HG03108 (cell line): ENCODE data around the gene PLEKHB1.

Experiments used
- ATAC-seq: cut with Tn5 transposase; IDR thresholded peaks from one replicate; pipeline ENCODE4 v1.9.1; 2021; ENCODE audit warnings: moderate library complexity; ENCODE audit not compliant: unreplicated experiment

Gene PLEKHB1

DNA sequence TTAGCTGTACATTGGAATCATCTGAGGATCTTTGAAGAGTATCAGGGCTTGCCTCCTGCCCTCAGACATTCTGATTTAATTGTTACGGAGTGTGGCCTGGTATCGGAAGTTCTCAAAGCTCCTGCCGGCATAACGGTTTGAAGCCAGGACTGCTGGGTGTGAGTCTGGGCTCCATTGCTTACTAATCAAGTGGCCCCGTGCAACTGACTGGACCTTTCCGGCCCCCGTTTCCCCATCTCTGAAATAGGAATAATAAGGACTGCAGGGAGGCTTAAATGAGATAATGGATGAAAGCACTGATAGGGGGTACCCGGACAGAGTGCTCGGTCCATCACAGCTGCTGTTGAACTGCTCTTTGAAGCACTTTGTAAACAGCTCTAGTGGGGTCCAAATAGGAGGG is 1.7 kb downstream of the PLEKHB1 start:
- no peak for ATAC-seq

GRCh38 chr11:73648571-73649046 is 2.2 kb downstream of the PLEKHB1 start:
- ATAC-seq: no peak

DNA sequence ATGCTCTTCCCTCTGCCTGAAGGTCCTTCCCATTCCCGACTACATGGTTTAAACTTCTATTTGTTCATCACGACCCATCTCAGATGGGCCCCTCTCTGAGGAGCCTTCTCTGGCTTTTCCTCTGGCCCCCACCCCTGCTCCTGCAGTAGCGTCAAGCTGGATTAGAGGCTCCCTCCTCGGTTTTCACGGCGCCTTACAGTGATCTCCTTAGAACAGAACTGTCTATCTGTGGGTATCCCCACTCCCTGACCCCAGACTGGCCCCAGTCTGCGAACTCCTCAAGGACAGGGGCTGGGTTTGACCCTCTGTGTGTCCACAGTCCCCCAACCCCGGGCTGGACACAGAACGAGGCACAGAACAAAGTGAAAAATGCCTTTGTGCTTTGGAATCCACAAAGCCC is 2.8 kb downstream of the PLEKHB1 start:
- ATAC-seq: no peak

DNA sequence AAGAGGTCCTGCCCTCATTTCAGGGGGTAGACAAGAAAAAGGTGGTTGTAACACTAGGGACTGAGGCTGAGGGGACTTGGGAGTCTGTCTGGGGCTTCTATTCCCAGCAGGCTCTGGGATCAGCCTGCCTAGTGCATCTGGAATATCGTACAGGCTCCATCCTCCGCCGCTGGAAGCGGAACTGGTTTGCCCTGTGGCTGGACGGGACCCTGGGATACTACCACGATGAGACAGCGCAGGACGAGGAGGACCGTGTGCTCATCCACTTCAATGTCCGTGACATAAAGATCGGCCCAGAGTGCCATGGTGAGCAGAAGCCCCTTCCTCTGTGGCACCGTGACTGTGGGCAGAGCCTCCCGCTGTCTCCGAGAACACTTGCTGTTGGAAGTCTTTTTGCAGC is 4.0 kb downstream of the PLEKHB1 start:
- no peak for ATAC-seq

DNA sequence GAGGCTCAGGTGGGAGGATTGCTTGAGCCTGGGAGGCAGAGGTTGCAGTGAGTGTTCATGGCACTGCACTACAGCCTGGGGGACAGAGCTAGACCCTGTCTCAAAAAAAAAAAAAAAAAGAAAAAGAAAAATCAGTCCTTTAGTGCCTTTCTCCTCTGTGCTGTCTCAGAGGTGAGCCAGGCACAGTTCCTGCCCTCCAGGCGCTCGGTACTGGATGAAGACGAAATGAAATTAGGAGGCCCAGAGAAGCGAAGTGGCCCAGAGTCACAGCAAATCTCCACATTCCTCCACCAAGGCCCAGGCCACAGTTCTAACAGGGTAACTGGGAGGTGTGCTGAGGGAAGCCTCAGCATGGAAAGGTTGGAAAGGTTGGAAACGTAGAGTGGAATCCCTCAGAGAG is 4.9 kb downstream of the PLEKHB1 start:
- ATAC-seq: no peak

GRCh38 chr11:73651661-73652045 is 5.3 kb downstream of the PLEKHB1 start:
- no peak for ATAC-seq

DNA sequence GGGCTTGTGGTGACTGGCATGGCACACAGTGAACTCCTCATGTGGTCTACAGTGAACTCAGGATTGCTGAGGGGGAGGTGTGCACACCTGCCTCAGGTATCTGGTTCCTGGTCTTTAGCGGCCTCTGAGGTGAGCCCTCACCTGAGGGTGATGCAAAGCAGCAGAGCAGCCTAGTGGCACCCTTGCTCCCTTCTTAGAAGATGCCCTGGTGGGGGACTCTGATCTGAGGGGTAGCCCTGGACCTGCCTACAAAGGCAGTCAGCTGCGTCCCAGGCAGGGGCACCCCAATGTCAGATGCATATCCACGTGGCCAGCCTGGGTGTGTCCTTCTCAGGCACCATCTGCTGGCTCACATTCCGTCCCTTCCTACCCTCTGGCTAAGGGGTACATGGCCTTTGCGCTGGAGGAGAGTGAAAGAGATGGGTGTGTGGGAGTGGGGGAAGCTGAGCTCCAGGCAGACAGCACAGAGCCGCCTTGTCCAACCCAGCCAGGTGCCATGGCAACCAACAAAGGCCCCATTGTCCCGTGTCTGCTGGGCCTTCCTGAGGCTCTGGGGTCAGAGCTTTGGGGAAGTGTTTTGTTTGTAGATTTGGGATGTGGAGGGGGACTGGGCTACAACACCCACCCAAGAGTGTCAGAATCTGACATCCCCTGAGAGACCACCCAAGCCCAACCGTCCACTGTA is 5.8 kb downstream of the PLEKHB1 start:
- no peak for ATAC-seq

GRCh38 chr11:73652856-73653559 is 6.6 kb downstream of the PLEKHB1 start:
- no peak for ATAC-seq

DNA sequence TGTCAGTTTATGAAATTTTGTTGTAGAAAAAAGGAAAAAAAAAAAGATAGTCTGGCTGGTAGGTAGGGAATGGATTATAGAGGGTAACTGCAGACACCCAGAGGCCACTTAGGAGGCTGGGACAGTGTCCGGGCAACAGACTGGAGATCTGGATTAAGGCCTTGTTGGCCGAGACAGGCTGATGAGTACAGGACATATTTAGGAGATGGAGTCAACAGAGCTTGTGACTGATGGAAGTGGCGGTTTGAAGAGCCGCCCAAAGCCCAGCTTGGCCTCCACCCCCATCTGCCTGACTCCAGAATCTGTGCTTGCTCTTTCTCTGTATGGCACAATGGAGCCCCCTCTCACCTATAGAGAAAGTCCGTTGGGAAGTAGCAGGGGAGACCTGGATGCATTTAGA is 7.6 kb downstream of the PLEKHB1 start:
- no peak for ATAC-seq

DNA sequence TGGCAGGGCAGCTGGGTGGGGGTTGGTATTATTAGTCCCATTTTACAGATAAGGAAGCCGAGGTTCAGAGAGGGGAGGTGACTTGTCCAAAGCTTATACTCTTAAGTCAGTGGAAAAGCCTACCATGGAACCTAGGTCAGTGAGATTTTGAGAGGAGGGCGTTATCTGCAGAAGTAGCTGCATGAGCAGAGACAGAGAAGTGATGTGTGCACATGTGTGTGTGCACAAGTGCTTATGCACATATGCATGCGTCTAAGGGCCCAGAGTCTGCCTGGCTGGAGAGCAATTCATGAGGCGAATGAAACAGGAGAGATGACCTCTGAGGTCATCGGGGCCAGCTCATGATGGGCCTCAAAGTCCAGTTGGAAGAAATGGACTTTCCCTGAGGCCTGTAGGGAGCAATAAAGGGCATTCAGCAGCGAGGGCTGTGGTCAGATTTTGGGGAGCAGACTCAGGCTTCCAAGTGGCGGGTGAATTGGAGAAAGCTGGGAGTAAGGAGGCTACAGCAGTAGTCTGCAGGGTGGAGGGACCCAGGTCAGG is 8.2 kb downstream of the PLEKHB1 start:
- ATAC-seq: no peak

GRCh38 chr11:73655686-73656085 is 9.3 kb downstream of the PLEKHB1 start:
- ATAC-seq: no peak

DNA sequence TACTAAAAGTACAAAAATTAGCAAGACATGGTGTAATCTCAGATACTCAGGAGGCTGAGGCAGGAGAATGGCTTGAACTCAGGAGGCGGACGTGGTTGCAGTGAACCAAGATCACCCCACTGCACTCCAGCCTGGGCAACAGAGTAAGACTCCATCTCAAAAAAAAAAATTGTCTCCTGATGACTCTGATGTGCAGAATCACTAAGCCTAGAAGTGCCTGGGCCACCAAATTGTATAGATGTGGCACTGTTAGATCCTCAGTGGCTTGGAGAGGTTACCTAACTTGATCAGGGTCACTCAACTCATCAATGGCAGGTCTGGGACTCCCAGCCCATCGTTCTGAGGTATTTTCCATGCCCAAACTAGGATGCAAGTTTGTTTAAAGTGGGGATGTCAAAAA is 10.6 kb downstream of the PLEKHB1 start:
- ATAC-seq: no peak

DNA sequence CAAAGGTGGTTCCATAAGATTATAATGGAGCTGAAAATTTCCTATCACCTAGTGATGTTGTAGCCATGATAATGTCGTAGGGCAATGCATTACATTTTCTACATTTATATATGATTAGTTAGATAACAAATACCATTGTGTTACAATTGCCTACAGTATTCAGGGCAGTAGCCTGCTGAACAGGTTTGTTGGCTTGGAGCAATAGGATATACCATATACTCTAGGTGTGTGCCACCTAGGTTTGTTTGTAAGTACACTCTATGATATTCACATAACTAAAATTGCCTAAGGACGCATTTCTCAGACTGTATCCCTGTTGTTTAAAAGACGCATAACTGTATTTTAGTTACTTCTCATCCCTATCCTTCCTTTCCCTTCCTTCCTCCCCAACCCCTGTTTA is 13.6 kb downstream of the PLEKHB1 start:
- no peak for ATAC-seq

DNA sequence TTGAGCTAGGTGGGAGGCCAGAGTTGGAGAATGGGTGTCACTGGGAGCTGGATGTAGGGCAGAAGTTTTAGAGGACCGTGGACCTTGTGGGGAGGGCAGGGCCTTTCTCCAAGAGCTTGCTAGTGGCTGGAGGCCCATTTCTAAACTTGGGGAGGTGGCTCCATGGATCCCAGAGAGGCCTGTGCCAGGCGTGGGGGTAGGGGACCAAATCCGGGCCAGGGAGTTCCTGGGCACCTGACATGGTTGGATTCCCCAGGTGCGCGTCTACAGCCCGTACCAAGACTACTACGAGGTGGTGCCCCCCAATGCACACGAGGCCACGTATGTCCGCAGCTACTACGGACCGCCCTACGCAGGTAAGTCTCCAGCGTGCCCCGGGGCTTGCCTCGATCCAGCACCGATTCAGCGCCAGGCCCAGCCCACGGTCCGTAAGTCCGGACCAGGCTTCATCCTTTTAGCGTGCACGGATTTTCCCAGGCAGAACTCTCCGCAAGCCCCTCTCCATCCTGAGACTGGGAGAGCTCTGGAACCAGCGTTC is 14.2 kb downstream of the PLEKHB1 start:
- no peak for ATAC-seq

GRCh38 chr11:73661035-73661628 is 14.8 kb downstream of the PLEKHB1 start:
- ATAC-seq: peak; percentile 78

DNA sequence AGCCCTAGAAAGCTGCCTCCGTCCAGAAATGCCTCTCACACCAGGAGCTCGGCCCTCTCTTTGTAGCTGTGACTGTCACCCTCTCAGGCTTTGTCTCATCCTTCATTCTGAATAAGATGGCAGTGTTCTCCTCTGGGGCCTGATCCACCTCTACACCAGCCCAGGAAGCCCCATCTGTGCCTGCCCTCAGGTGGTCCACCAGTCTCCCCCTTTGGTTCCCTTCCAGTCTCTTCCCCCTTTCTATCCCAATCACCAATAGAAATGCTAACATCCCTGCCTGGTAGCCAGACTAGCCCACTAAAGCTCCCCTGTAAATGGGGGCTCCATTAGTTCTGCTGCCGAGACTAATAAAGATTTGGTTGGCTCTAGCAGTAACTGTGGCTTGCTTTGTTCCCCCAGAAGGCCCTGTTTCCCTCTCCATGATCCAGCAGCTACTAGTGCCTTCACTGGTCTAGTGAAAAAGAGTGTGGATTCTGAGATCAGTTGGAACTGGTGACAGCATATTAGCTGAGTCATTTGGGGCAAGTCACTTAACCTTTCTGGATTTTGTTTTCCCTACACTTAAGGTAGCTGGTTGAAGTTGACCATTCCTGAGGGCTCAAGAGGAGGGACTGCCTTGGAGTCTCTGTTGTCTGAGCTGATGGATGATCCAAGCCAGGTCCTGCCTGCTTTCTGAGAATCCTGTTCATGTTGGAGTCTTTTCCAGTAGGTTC is 16.2 kb downstream of the PLEKHB1 start:
- ATAC-seq: no peak

DNA sequence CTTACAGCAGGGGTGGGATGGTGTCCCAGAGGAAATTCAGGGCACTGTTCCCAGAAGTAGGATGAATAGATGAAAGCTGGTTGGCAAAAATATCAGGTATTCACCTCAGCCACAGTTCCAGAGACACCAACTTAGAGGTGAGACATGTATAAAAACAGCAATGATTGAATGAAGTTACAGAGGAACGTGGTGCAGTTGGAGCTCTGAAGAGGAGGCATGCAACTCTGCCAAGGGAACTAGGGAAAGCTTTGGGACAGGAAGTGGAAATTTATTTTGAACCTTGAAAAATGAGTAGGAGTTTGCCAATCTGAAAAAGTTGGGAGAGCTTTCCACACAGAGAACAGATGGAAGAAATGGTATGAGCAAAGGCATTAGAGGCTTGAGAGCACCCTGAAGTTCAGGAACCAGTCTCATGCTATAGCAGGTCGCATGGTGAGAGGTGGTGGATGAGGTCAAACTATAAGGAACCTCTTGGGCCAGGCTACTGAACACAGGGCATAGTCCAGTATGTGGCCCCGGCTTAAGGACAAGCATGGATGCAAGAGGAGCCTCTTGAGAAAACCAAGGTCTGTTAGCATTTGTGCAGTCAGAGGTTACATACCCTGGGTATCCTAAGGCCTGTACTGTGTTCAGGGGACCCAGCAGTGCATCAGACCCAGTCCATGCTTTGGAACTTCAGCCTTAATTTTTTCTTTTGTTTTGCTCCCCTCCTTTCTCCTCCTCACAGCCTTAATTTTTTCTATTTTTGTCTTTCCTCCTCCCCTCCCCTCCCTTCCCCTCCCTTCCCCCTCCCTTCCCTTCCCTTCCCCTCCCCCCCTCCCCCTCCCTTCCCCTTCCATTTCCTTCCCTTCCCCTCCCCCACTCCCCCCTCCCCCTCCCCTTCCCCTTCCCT is 17.5 kb downstream of the PLEKHB1 start:
- no peak for ATAC-seq

DNA sequence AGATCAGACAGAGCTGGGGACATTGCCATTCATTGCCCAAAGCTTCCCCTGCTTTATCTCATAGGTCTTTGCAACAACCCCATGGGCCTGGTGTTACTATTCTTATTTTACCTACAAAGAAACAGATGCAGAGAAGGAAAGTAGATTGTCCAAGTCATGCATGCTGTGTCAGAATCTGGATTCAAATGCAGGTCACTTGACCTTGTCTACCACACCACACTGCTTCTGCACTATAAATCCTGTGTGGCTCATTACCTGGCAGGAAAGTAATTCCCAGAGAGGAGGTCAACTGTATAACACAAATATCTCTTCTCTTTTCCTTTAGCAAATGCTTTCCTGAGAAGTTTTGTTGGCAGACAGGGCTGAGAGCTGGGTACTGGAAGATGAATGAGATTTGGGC is 18.5 kb downstream of the PLEKHB1 start:
- no peak for ATAC-seq

GRCh38 chr11:73667891-73668290 is 21.5 kb downstream of the PLEKHB1 start:
- no peak for ATAC-seq

- no peak for ATAC-seq
These were observed 24.4 kb downstream of the PLEKHB1 start for GRCh38 chr11:73670808-73671207.
